HG03565 (cell line): ENCODE data around the gene NUPR2.
A peak's percentile ranks its signal among the peaks of the same experiment; 100 is the strongest.
"Not testable (repeated sequence)": the region's sequence is repeated elsewhere in the genome, so short reads cannot be mapped to it uniquely, and the experiment has no call there.

Experiments used
- ATAC-seq: cut with Tn5 transposase; IDR thresholded peaks from one replicate; pipeline ENCODE4 v1.9.1; 2021; ENCODE audit warnings: mild to moderate bottlenecking, moderate library complexity; ENCODE audit not compliant: unreplicated experiment

The NUPR2 gene, protein sequence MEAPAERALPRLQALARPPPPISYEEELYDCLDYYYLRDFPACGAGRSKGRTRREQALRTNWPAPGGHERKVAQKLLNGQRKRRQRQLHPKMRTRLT

DNA sequence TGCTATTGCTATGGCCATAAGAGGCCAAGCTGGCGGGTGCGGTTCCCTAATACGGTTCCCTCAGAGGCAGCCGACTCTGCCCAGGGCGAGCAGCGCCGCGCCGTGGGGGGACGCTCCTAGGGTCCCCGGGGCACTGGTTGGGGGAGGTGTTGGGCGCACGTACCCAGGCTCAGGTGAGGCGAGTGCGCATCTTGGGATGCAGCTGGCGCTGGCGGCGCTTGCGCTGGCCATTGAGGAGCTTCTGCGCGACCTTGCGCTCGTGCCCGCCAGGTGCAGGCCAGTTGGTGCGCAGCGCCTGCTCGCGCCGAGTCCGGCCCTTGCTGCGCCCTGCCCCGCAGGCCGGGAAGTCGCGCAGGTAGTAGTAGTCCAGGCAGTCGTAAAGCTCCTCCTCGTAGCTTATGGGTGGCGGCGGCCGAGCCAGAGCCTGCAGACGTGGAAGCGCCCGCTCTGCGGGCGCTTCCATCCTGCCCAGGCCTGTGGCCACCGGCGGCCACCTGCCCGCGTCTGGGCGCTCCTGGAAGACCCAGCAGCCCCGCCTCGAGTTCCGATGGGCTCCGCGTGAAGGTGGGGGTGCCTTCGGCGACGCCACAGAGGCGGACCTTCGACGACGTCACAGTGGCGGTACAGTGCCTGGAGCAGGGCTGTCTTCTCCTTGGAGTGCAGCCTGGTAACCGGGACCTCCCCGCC lies at the start of gene NUPR2:
Gene NUPR2 (minus strand): TSS at position 566 of the 687 bp plus-strand sequence. CDS start 103 bp downstream, at position 463.
- no peak for ATAC-seq

DNA sequence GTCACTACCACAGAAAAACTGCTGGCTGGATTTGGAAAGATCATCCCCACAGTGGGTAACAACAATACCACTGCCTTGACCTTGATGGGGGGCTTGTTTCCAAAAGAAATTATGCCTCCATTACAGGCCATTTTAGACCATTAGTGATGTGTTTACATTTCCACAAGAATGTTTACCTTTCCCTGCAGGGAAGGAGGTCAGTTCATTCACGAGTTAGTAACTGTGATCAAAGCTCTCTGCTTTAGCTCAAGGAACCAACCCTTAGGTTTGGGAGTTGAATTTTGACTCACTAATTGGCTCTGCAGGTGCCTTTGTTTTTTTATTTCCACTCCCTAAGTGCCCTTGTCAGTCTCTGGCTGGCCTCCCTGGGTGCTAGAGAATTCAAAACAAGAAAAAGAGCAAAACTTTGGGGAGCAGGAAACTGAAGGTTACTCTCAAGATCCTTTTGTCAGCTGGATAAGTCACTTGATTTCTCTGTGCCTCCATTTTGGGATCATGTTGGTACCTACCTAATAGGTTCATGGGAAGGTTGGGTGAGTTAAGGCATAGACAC lies 41.1 kb upstream of the NUPR2 start:
- ATAC-seq = no peak

DNA sequence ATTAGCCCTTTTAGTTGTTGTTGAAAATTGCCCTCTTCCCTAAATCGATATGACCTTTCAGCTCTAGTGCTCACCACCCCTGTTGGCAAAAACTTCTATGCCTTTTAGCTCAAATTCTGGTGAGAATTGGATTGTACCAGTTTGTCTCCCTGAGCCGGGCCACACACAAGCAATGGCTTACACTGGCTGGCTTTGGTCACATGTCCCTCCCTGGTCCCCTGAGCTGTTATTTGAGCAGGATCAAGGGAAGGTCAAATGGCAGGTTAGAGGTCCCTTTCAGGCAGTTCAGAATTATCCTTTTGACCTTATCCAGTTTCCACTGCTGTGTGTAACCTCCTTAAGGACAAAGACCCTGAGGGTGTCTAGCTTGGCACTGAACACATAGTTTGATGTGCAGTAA lies 14.8 kb upstream of the NUPR2 start:
- ATAC-seq = not testable (repeated sequence)

DNA sequence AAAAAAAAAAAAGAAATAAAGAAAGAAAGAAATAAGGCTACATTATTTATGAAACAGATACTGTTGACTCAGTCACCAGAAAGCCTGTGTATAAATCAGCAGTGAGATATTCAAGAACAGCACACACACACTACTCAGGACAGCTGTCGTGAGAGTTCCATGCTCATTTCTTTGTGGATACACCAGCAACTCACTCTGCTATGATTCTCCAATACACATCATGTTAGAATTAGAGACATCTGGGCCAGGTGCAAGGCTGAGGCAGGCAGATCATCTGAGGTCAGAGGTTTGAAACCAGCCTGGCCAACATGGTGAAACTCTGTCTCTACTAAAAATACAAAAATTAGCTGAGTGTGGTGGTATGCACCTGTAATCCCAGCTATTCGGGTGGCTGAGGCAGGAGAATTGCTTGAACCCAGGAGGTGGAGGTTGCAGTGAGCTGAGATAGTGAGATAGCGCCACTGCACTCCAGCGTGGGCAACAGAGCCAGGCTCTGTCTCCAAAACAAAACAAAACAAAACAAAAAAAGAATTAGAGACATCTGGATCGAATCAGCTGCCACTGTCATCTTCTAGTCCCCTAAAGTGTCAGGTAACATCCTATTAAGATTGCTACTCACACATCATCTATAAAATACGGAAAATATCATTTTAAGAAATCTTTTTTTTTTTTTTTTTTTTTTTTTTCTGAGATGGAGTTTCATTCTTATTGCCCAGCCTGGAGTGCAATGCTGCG lies 11.2 kb upstream of the NUPR2 start:
- no peak for ATAC-seq

DNA sequence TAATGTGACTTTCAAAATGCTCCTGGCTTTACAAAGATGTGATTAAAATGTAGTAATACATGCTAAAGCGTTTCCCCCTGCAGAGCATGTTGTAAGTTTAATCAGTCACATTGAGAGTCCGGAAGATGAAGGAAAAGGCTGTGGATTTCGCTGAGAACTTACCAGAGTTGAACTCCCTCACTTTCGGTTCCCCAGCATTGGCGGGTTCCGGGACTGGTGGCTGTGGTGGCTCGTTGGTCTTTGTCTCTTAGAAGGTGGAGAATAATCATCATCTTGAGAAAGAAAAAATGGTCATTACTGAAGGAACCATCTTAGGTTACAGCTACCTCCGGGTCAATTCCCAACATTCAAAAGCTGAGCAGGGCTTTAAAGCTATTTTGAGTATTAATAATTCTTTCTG lies 9.6 kb upstream of the NUPR2 start:
- no peak for ATAC-seq

DNA sequence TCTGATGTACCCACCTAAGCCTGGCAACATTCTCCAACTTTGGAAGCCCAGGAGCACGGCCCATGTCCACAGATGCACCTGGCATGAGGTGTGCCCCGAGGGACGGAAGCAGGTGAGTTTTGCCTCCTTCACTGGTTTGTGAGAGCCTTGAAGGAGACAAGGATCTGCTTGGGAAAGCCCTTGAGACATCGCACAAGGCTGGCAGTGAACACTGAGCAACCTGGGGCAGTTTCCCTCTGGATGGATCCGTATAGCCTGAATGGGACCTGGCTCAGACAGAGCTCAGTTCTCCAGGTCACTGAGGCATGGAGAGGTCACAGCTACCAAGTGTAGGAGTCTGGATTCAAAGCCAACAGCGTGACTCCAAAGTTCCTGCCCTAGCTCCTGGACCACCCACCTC lies 8.8 kb upstream of the NUPR2 start:
- no peak for ATAC-seq

DNA sequence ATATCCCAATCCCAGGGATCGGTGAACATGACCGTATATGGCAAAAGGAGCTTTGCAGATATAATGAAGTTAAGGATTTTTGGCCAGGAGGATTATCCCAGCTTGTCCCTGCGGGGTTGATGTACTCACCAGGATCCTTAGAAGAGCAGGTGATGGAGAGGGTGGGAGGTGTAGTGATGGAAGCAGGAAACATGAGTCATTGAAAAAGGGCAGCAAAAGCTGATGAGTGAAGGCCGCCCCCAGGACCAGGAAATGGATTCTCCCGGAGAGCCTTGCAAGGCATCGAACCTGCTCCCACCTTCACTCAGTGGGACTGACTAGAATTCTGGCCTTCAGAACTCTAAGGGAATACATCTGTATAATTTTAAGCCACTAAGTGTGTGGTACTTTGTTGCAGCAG lies 5.2 kb upstream of the NUPR2 start:
- ATAC-seq = no peak

DNA sequence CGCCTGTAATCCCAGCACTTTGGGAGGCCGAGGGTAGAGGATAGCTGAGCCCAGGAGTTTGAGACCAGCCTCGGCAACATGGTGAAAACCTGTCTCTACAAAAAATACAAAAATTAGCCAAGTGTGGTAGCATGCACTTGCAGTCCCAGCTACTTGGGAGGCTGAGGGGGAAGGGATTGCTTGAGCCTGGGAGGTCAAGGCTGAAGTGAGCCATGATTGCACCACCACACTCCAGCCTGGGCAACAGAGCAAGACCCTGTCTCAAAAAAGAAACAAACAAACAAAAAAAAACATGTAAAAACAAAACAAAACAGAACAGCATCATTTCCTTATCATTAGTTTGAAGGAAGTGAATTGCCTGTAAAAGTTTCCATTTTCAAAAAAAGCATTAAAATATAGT lies 4.0 kb downstream of the NUPR2 start:
- not testable (repeated sequence) for ATAC-seq

DNA sequence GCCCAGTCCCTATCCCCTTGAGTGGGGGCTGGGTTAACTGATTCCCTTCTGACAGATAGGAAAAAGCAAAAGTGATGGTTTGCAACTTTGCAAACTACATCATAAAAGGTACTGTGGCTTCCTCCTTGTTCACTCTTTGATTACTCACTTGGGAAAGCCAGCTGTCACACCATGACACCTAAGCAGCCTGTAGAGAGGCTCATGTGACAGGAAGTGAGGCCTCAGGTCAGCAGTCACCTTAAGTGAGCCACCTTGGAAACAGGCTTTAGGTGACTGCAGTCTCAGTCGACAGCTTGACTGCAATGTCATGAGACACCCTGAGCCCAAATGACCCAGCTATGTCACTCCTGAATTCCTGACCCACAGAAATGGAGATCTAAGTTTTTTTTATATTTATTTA lies 5.6 kb downstream of the NUPR2 start:
- ATAC-seq = no peak

DNA sequence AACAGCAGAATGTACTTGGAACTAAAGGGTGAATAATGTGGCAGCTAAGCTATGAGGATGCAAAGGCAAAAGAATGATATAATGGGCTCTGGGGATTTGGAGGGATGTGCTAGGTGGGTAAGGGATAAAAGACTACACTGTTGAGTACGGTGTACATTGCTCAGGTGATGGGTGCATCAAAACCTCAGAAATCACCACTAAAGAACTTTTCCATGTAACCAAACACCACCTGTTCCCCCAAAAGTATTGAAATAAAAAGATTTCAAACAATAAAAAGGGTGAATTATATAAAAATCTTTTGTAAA lies 8.3 kb downstream of the NUPR2 start:
- ATAC-seq = no peak

DNA sequence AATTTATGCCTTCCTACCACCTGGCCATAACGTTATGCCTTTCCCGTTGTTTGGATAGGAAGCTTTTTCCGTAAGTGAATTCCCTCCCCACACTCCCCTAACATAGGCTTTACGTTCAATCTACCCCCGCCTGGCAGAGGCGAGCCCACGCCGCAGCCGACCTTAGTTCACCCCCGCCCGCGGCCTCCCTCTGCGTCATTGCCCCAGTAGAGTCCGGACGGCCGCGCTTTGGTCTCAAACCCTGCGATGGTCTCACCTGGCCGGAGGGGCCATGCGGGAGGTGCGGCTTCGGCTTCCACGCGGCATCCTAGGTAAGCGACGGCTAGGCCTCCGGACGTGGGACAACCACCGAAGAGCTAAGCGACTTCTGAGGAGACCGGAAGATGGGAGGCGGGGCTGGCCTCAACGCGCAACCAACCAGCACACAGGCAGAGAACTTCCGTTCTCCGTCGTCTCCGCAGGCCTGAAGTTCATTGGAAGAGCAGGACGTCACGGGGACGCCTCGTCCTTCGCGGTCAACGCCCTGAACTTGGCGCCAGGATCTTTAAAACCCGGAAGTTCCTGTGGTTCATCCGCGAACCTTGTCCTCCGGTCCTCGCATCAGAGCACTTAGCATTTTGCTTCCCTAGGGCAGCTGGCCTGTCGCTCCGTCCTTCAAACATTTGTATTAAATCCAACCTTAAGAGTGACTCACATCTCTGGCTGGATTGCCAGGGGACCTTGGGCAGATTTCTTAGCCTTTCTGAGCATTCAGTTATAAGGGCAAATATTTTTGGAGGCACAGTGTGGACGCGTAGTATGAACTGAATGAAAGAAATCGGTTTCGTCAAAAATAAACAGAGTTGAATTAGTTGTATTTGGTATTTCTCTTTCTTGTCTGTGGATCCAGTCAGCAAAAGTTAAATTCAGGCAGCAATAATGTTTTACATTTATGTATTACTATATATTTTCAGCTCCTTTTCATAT lies 9.8 kb downstream of the NUPR2 start, which contains the start of gene CHCHD2:
Gene CHCHD2 (minus strand): TSS at position 369 of the 966 bp plus-strand sequence. CDS start 63 bp downstream, at position 306.
- peak; percentile 99 for ATAC-seq

DNA sequence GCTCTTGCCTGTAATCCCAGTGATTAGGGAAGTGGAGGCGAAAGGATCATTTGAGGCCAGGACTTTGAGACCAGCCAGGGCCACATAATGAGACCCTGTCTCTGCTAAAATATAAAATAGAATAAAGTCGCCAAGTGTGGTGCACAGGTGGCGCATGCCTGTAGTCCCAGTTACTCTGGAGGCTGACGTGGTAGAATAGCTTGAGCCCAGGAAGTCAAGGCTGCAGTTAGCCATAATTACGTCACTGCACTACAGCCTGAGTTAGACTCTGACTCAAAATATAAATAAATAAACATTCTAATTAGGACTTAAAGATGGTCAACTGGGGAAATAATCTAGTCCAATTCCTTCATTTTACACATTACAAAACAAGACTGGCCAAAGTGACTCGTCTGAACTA lies 10.7 kb downstream of the NUPR2 start:
- ATAC-seq = no peak

DNA sequence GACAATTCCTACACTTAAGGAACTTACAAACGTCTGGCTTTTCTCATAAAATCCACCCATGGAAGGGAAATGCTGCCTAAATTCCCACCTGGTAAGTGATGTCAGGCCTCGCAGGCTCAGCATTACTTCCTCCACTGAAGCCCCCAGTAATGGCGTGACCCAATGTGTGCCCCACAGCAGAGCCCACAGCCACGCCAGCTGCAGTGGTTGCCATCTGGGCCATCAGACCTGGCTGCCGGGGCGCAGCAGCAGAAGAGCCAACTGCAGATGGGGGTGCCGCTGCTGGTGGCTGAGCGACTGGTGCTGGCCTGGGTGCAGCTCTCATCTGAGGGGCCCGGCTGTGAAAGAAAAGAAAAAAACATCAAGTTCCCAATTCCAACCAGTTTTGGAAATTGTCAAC lies 12.1 kb downstream of the NUPR2 start:
- ATAC-seq = not testable (repeated sequence)

DNA sequence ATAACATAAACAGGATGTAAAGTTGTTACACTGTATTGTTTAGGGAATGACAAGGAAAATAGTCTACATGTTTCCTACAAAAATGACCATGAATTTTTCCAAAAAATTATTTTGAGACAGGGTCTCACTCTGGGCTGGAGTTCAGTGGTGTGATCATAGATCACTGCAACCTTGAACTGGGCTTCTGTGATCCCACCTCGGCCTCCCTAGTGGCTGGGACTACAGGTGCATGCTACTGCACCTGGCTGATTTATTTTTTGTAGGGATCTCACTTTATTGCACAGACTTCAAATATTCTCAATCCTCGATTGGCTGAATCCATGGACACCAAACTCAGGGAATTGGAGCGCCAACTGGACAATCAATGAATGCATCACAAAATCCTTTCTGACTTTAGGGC lies 16.6 kb downstream of the NUPR2 start:
- no peak for ATAC-seq

DNA sequence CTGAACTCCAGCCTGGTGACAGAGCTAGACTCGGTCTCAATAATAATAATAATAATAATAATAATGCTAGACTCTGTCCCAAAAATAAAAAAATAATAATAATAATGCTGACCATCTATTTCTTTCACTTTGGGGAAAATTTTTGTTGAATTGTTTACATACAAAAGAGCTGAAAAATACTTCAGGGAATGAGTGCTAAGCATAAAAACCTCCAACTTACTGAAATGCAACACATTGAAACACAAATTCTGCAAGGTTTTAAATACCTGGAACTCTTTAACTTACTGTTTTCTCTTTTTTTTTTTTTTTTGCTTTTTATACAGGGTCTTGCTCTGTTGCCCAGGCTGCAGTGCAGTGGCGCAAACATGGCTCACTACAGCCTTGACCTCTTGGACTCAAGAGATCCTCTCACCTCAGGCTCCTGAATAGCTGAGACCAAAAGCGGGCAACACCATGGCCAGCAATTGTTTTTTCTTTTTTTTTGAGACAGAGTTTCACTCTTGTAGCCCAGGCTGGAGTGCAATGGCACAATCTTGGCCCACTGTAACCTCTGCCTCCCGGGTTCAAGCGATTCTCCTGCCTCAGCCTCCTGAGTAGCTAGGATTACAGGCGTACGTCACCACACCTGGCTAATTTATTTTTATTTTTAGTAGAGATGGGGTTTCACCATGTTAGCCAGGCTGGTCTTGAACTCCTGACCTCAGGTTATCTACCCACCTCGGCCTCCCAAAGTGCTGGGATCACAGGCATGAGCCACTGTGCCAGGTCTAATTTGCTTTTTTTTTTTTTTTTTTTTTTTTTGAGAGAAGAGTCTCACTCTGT lies 17.8 kb downstream of the NUPR2 start:
- ATAC-seq = not testable (repeated sequence)

DNA sequence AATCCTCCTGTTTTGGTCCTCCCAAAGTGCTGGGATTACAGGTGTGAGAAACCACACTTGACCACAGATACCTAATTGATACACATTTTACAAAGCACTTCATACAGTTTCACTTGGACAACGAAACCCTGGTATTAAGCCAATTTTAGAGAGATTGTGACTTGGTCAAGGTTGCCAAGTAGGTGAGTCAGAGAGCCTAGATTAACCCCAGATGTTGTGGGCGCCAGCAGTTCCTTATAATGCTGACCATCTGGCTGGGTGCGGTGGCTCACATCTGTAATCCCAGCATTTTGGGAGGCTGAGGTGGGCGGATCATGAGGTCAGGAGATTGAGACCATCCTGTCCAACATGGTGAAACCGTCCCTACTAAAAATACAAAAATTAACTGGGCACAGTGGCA lies 18.5 kb downstream of the NUPR2 start:
- no peak for ATAC-seq

DNA sequence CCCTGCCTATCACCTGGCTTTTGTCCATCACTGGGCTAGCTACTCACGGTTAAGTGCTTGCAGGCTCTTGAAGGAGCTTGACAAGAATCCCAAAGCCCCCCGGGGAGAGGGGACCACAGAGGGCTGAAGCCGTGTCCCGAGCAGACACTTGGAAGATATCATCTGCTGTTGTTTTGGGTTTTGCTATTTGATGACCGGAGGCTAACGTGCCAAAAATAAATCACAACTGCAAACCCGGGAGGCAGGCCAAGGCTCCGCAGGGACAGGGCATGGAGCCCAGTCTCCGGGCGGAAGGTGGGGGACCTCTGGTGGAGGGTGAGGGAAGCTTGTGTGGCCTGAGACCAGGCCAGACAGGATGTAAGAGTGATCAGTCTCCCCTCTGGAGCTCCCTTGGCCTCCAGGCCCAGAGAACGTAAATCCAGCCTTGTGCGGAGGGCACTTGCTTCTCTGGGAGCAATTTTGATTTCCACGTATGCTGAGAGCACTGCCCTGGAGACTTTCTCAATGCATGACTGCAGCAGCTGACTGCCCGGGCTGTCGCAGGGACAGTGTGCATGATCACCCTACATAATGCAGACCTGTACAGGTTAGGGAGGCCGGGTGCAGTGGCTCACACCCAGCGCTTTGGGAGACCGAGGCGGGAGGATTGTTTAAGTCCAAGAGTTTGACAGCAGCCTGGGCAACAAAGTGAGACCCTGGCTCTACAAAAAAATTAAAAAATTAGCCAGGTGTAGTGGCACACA lies 23.3 kb downstream of the NUPR2 start, which contains the start of gene PHKG1:
Gene PHKG1 (minus strand): TSS at position 164 of the 743 bp plus-strand sequence. CDS start 4,011 bp downstream, outside the sequence.
- ATAC-seq = no peak

DNA sequence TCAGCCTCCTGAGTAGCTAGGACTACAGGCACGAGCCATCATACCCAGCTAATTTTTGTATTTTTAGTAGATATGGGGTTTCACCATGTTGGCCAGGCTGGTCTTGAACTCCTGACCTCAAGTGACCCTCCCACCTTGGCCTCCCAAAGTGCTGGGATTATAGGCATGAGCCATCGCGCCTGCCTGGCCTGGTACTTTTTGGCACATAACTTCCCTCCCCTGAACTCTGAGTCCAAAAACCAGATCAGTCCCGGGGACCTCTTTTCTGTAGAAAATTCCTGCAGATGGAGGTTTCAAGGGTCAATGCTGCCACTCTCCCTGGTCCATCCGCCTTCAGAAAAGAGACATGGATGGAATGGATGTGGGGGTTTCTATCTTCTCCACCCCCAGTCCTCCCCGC lies 23.8 kb downstream of the NUPR2 start:
- ATAC-seq = not testable (repeated sequence)

DNA sequence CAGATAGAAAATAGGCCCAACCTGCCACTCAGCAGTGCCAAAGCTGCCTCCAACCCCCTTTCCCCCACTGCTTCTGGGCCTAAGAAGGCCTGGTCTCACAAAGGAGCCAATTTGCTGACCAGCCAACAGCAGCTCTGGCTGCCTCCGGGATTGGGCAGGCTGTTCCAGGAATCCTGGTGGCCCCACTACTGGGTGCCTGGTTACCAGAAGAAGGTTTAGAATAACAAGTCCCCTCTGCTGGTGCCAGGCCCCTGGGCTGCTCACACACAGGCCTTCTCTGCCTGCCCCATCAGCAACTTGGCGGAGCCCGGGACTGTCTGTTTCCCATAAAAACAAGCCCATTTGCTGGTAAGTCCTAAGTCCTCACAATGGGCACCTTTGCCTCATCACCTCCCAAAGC lies 24.6 kb downstream of the NUPR2 start:
- no peak for ATAC-seq
